GM21381 (cell line): Measurements from ENCODE around the gene FLOT1.

Source experiments
- ATAC-seq: cut with Tn5 transposase; IDR thresholded peaks from one replicate; pipeline ENCODE4 v1.9.1; 2021; ENCODE audit warnings: mild to moderate bottlenecking, moderate library complexity; ENCODE audit not compliant: unreplicated experiment

The FLOT1 gene

GRCh38 chr6:30683183-30683979 lies 59.1 kb downstream of the FLOT1 start:
- ATAC-seq: no peak

GRCh38 chr6:30682143-30683117 lies 60.1 kb downstream of the FLOT1 start:
- ATAC-seq: peak; percentile 36

- ATAC-seq: no peak
Measured at GRCh38 chr6:30681766-30682142, 60.7 kb downstream of the FLOT1 start.

- no peak for ATAC-seq
Measured at GRCh38 chr6:30679765-30680535, 62.5 kb downstream of the FLOT1 start.

GRCh38 chr6:30678964-30679726 lies 63.3 kb downstream of the FLOT1 start:
- ATAC-seq: no peak
